Measurements from ENCODE around the gene C1orf94.

DNA sequence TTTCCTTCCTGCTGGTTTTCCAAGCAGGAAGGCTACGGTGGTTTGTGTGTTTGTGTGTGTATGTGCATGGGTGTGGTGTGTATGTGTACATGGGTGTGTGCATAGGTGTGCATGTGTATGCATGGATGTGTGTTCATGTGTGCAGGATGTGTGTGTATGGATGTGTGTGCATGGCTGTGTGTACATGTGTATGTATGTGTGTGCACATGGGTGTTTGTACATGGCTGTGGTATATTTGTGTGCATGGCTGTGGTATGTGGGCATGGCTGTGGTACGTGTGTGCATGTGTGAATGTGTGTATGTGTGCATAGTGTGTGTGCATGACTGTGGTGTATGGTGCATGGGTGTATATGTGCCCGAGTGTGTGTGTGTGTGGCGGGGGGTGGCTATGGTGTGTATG, 12.3 kb downstream of the C1orf94 start:
- TF ChIP-seq, protein P1, sequence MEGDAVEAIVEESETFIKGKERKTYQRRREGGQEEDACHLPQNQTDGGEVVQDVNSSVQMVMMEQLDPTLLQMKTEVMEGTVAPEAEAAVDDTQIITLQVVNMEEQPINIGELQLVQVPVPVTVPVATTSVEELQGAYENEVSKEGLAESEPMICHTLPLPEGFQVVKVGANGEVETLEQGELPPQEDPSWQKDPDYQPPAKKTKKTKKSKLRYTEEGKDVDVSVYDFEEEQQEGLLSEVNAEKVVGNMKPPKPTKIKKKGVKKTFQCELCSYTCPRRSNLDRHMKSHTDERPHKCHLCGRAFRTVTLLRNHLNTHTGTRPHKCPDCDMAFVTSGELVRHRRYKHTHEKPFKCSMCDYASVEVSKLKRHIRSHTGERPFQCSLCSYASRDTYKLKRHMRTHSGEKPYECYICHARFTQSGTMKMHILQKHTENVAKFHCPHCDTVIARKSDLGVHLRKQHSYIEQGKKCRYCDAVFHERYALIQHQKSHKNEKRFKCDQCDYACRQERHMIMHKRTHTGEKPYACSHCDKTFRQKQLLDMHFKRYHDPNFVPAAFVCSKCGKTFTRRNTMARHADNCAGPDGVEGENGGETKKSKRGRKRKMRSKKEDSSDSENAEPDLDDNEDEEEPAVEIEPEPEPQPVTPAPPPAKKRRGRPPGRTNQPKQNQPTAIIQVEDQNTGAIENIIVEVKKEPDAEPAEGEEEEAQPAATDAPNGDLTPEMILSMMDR (IDR thresholded peaks at IDR 0.05; ENCODE audit: borderline replicate concordance, extremely low read depth, low read length, poor library complexity, severe bottlenecking) = no peak
- no peak for TF ChIP-seq EZH2 (IDR thresholded peaks at IDR 0.05; ENCODE audit: borderline replicate concordance, low read depth, low read length, severe bottlenecking)
